Heart left ventricle (tissue), 16 donors: Measurements from ENCODE around the gene PER2. TPM values are rescaled to one million over a fixed set of nuclear protein-coding genes. Genes with fewer than 3 reads are reported as not detected.

Source experiments
- ATAC-seq, 4 donors: fragments of 200-7000 bp; cut with Tn5 transposase; one replicate each; pipeline ENCODE4 v1.9.1; 2020 to 2022; ENCODE audit warnings: moderate library complexity in 4 of 4, mild to moderate bottlenecking in 3 of 4, moderate number of reproducible peaks in 1 of 4
- DNase-seq, 5 donors: peaks; one replicate each; pipeline ENCODE4 v3.0.0-alpha.2; 2020
- H3K27ac ChIP-seq, 12 donors: fragments of 200-600 bp; sonication (generic) in 4 of 12; one replicate each; pipeline versions ENCODE4 v1.5.0 to v1.8.0; 2016 to 2022; ENCODE audit warnings: mild to moderate bottlenecking in 2 of 12
- H3K27me3 ChIP-seq, 9 donors: fragments of 200-600 bp; sonication (generic) in 2 of 9; one replicate each; pipeline versions ENCODE4 v1.5.1 to v1.8.0; 2016 to 2022; ENCODE audit warnings: mild to moderate bottlenecking in 3 of 9
- H3K36me3 ChIP-seq, 9 donors: fragments of 200-600 bp; sonication (generic) in 2 of 9; one replicate each; pipeline versions ENCODE4 v1.5.0 to v1.8.0; 2018 to 2022; ENCODE audit warnings: mild to moderate bottlenecking in 2 of 9
- H3K4me1 ChIP-seq, 12 donors: fragments of 200-600 bp; sonication (generic) in 4 of 12; one replicate each; pipeline versions ENCODE4 v1.5.0 to v1.8.0; 2016 to 2022; ENCODE audit warnings: mild to moderate bottlenecking in 3 of 12
- H3K4me3 ChIP-seq, 12 donors: fragments of 200-600 bp; sonication (generic) in 4 of 12; one replicate each; pipeline versions ENCODE4 v1.5.0 to v1.8.0; 2017 to 2022; ENCODE audit warnings: mild to moderate bottlenecking in 9 of 12, moderate library complexity in 4 of 12
- H3K9me3 ChIP-seq, 12 donors: fragments of 200-600 bp; sonication (generic) in 4 of 12; one replicate each; pipeline versions ENCODE4 v1.5.0 to v1.8.0; 2016 to 2022; ENCODE audit warnings: mild to moderate bottlenecking in 1 of 12
- POLR2A ChIP-seq, 2 donors: fragments of 450-650 bp; IDR thresholded peaks; one replicate each; pipeline ENCODE4 v1.6.1; 2017; ENCODE audit warnings: antibody characterized with exemption in 2 of 2, mild to moderate bottlenecking in 2 of 2, moderate library complexity in 2 of 2
- WGBS, 4 donors: extraction: QIAGEN DNeasy Blood & Tissue Kit in 2 of 4; methylation state at CpG; one replicate each; pipeline versions ENCODE4 v1.1.5 to v1.1.7; 2013 to 2018; 5-methylcytosine and 5-hydroxymethylcytosine counted together
- intact Hi-C, 10 donors: fragments of 100-400 bp; cut with DNase I; formaldehyde crosslinking; loops; one replicate each; pipeline versions ENCODE4 v1.11.1 to v1.14.2; 2022
- polyA plus RNA-seq, 2 donors: library from polyadenylated mRNA; stranded (reverse); fragments of 200-250 nt; gene quantifications; one replicate each; pipeline ENCODE4 v1.2.3, GENCODE V29; 2013
- total RNA-seq, 9 donors: library from RNA; depleted of rRNA in 2 of 9; stranded (reverse); fragments of >200 nt in 2 of 9; fragmentation: NEBNext Ultra II Directional in 3 of 9; extraction: Animal tissue kit (Norgen Biotek cat#: 25700) in 3 of 9; gene quantifications; one replicate each; pipeline versions ENCODE4 v1.1.0 to v1.2.4, GENCODE V29; 2016 to 2023
- TF ChIP-seq, protein P1 (sequence below), 12 donors: fragments of 200-600 bp; sonication (generic) in 4 of 12; IDR thresholded peaks; one replicate each; pipeline versions ENCODE4 v1.5.0 to v1.8.0; 2018 to 2022; ENCODE audit warnings: antibody characterized with exemption in 12 of 12, mild to moderate bottlenecking in 5 of 12
- donor health status: ischemic (EF 13 %, LVEDD 7.1; RV severe dilation, severe dysfunction).
- donor health status: healthy with polysubstance abuse.
- donor health status: DM: no; HTN: yes; CAD: no.
- donor health status: DM: no; HTN: no; CAD: no.
- donor health status: ischemic (EF 25% LVEDD 6.9; RV normal size, moderate dysfunction).
- donor health status: ischemic (EF 25% LVEDD 5.7; RV mildly dilated, moderate dysfunction).
- donor health status: healthy.
- donor health status: DM: yes; HTN: yes; CAD: no.
- donor health status: ischemic (EF 35%, LVEDD 5.7; RV mildly dilated, moderate dysfunction).
- donor health status: nonischemic (EF 11% LVEDD 7.7; RV severe dilation, severe dysfunction).
- donor health status: DM: yes; HTN: yes; CAD: no.
- donor health status: PGD.
- donor health status: ischemic (EF 29% LVEDD 5.4; RV normal size, mild dysfunction).
- donor health status: nonischemic (EF 23%, LVEDD 6.1; RV moderate dilation, normal function).

PER2 gene
- total and polyA plus RNA-seq, 11 donors: 1.6 to 17.1 (median 4.2) TPM

DNA sequence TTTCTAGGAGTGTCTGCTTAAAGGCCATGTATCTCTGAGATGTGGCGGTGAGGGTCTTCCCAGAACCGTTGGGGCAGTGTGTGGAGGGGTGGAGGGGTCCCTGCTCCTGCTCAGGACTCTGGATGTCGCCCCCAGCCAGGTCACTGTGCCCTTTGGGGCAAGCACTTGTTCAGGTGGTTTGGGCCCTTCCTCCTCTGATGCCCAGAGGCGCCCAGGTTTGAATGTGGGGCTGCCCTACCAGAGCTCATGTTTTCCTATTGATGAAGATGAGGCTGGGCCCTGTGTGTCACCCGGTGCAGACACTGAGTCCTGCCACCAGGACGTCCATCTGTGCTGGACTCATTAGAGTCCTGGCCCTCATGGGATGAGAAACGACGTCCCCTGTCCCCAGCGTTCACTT is 14.3 kb upstream of the PER2 start:
- H3K27ac ChIP-seq: no peak overlapping the region
- no peaks in the 10 kb centered on the region for H3K27me3 ChIP-seq
- no peaks in the 10 kb centered on the region for H3K4me1 ChIP-seq
- intact Hi-C loops: no loop called here
- no peaks in the 10 kb centered on the region for H3K9me3 ChIP-seq
- no peaks in the 10 kb centered on the region for H3K36me3 ChIP-seq
- TF ChIP-seq, protein P1, sequence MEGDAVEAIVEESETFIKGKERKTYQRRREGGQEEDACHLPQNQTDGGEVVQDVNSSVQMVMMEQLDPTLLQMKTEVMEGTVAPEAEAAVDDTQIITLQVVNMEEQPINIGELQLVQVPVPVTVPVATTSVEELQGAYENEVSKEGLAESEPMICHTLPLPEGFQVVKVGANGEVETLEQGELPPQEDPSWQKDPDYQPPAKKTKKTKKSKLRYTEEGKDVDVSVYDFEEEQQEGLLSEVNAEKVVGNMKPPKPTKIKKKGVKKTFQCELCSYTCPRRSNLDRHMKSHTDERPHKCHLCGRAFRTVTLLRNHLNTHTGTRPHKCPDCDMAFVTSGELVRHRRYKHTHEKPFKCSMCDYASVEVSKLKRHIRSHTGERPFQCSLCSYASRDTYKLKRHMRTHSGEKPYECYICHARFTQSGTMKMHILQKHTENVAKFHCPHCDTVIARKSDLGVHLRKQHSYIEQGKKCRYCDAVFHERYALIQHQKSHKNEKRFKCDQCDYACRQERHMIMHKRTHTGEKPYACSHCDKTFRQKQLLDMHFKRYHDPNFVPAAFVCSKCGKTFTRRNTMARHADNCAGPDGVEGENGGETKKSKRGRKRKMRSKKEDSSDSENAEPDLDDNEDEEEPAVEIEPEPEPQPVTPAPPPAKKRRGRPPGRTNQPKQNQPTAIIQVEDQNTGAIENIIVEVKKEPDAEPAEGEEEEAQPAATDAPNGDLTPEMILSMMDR (IDR thresholded peaks at IDR 0.05): no peak
- TF ChIP-seq POLR2A (IDR thresholded peaks at IDR 0.05): no peak
- peak in 1 of 5 donors; percentile 19 for DNase-seq
- no peak for ATAC-seq
- H3K4me3 ChIP-seq: no peak overlapping the region
- WGBS, 4 donors: 76 to 86% (median 79%) methylated on average over 9 of the region's 9 CpGs

GRCh38 chr2:238302087-238302486 is 13.7 kb upstream of the PER2 start:
- no peaks in the 10 kb centered on the region for H3K27me3 ChIP-seq
- H3K4me1 ChIP-seq: no peaks in the 10 kb centered on the region
- H3K27ac ChIP-seq: no peak overlapping the region
- no peak overlapping the region for H3K4me3 ChIP-seq
- TF ChIP-seq POLR2A (IDR thresholded peaks at IDR 0.05): no peak
- TF ChIP-seq, protein P1 (IDR thresholded peaks at IDR 0.05): no peak
- no peak for DNase-seq
- no peaks in the 10 kb centered on the region for H3K9me3 ChIP-seq
- no peak for ATAC-seq
- intact Hi-C loops: no loop called here
- 75 to 86% (median 81%) methylated on average over 3 of the region's 3 CpGs for WGBS, 4 donors
- H3K36me3 ChIP-seq: no peaks in the 10 kb centered on the region

GRCh38 chr2:238299803-238300202 is 11.4 kb upstream of the PER2 start:
- no peaks in the 10 kb centered on the region for H3K27me3 ChIP-seq
- no peaks in the 10 kb centered on the region for H3K9me3 ChIP-seq
- intact Hi-C loops: no loop called here
- ATAC-seq: no peak
- DNase-seq: no peak
- no peak overlapping the region for H3K27ac ChIP-seq
- TF ChIP-seq, protein P1 (IDR thresholded peaks at IDR 0.05): no peak
- no peak for TF ChIP-seq POLR2A (IDR thresholded peaks at IDR 0.05)
- H3K36me3 ChIP-seq: no peaks in the 10 kb centered on the region
- no peaks in the 10 kb centered on the region for H3K4me1 ChIP-seq
- 74 to 83% (median 80%) methylated on average over 7 of the region's 7 CpGs for WGBS, 4 donors
- no peak overlapping the region for H3K4me3 ChIP-seq

DNA sequence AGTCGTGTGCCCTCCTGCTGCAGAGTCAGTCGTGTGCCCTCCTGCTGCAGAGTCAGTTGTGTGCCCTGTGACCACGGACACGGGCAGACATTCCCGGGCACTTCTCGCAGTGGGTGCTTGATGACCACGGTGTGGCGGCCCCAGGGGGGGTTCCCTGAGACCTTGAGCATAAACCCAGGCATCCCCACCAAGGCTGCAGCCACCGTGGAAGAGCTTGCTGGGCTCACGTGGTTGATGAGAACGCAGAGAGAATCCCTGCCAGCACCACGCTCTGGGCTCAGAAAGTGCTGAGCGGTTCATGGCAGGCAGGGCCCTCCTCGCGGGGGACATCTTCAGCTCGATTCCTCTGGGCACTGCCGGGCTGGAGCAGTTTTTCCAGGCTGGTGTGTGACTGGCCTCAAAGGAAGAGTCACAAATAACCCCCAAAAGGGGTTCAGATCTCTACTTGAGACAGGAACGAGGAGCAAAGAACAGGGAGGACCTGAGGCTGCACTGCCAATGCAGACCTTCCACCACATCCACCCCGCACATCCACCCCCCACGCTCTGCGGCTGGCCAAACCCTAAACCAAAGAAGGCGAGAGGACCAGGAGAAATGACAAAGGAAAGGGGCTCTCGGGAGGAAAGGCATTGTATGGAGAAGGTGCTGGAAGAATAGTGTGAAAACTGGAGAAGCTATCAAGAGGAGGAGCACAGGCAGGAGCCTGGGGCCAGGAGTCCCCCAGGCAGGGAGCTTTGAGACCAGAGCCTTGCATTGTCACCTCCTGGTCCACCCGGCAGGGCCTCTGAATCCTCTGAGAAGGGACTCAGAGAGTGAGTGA is 8.4 kb upstream of the PER2 start:
- no peaks in the 10 kb centered on the region for H3K36me3 ChIP-seq
- no peak for TF ChIP-seq POLR2A (IDR thresholded peaks at IDR 0.05)
- TF ChIP-seq, protein P1 (IDR thresholded peaks at IDR 0.05): no peak
- no peaks in the 10 kb centered on the region for H3K4me1 ChIP-seq
- WGBS, 4 donors: 74 to 80% (median 76%) methylated on average over 17 to 24 of the region's 24 CpGs
- ATAC-seq: no peak
- no peaks in the 10 kb centered on the region for H3K9me3 ChIP-seq
- DNase-seq: no peak
- intact Hi-C loops: no loop called here
- no peak overlapping the region for H3K4me3 ChIP-seq
- no peak overlapping the region for H3K27ac ChIP-seq
- no peaks in the 10 kb centered on the region for H3K27me3 ChIP-seq
